Liver (tissue), 9 donors: ENCODE data around the gene FUT7. TPM values are rescaled to one million over a fixed set of nuclear protein-coding genes. Genes with fewer than 3 reads are reported as not detected.

Experiments
- DNase-seq: peaks from one replicate; pipeline ENCODE4 v3.0.0-alpha.2; 2017; ENCODE audit warnings: low spot score
- H3K27ac ChIP-seq, 2 donors: one replicate each; pipeline ENCODE4 v1.7.0; 2013; ENCODE audit warnings: inconsistent platforms in 2 of 2, low read length in 2 of 2, control low read depth in 1 of 2, low read depth in 1 of 2, mild to moderate bottlenecking in 1 of 2
- H3K27me3 ChIP-seq, 4 donors: one replicate each; pipeline versions ENCODE4 v1.6.1 to v1.7.0; 2013; ENCODE audit warnings: low read length in 3 of 4, inconsistent platforms in 1 of 4, mild to moderate bottlenecking in 1 of 4, moderate library complexity in 1 of 4; ENCODE audit not compliant: control insufficient read depth in 4 of 4, insufficient read depth in 4 of 4
- H3K36me3 ChIP-seq, 4 donors: one replicate each; pipeline versions ENCODE4 v1.6.1 to v1.7.0; 2013; ENCODE audit warnings: low read length in 3 of 4, mild to moderate bottlenecking in 3 of 4, low read depth in 1 of 4, moderate library complexity in 1 of 4; ENCODE audit not compliant: control insufficient read depth in 4 of 4, insufficient read depth in 3 of 4
- H3K4me1 ChIP-seq, 4 donors: one replicate each; pipeline versions ENCODE4 v1.6.1 to v1.7.0; 2013; ENCODE audit warnings: low read length in 3 of 4, mild to moderate bottlenecking in 3 of 4, moderate library complexity in 1 of 4; ENCODE audit not compliant: control insufficient read depth in 4 of 4, insufficient read depth in 4 of 4
- H3K4me3 ChIP-seq, 3 donors: one replicate each; pipeline versions ENCODE4 v1.6.1 to v1.7.0; 2013; ENCODE audit warnings: low read length in 3 of 3, control low read depth in 1 of 3, low read depth in 1 of 3, mild to moderate bottlenecking in 1 of 3
- H3K9ac ChIP-seq, 2 donors: one replicate each; pipeline ENCODE4 v1.7.0; 2013; ENCODE audit warnings: low read length in 2 of 2, mild to moderate bottlenecking in 2 of 2, moderate library complexity in 2 of 2, control low read depth in 1 of 2, low read depth in 1 of 2
- H3K9me3 ChIP-seq, 4 donors: one replicate each; pipeline versions ENCODE4 v1.6.1 to v1.7.0; 2013; ENCODE audit warnings: low read length in 3 of 4; ENCODE audit not compliant: control insufficient read depth in 4 of 4
- ATF3 ChIP-seq: IDR thresholded peaks from 2 replicates; pipeline ENCODE4 v1.6.1; 2016; ENCODE audit warnings: antibody characterized with exemption
- CTCF ChIP-seq: fragments of 150-350 bp; IDR thresholded peaks from 2 replicates; pipeline ENCODE4 v1.5.1; 2017; ENCODE audit warnings: improper control_type of control experiment, low read depth, low read length; ENCODE audit not compliant: missing input control
- EGR1 ChIP-seq, 2 donors: IDR thresholded peaks; 2 replicates each; pipeline ENCODE4 v1.6.1; 2016 to 2018; ENCODE audit warnings: antibody characterized with exemption in 2 of 2, low read depth in 2 of 2
- FOXA1 ChIP-seq: IDR thresholded peaks from 2 replicates; pipeline ENCODE4 v1.6.1; 2016; ENCODE audit warnings: antibody characterized with exemption
- FOXA2 ChIP-seq: IDR thresholded peaks from 2 replicates; pipeline ENCODE4 v1.6.1; 2016; ENCODE audit warnings: antibody characterized with exemption
- GABPA ChIP-seq, 2 donors: IDR thresholded peaks in 1 of 2; conservative IDR thresholded peaks in 1 of 2; 2 replicates each; pipeline ENCODE4 v1.6.1; 2016; ENCODE audit warnings: antibody characterized with exemption in 2 of 2, mild to moderate bottlenecking in 1 of 2, moderate library complexity in 1 of 2
- HNF4A ChIP-seq, 2 donors: conservative IDR thresholded peaks; 2 replicates each; pipeline ENCODE4 v1.6.1; 2016; ENCODE audit warnings: antibody characterized with exemption in 2 of 2, mild to moderate bottlenecking in 2 of 2
- HNF4G ChIP-seq: IDR thresholded peaks from 2 replicates; pipeline ENCODE4 v1.6.1; 2016; ENCODE audit warnings: antibody characterized with exemption
- JUND ChIP-seq, 2 donors: IDR thresholded peaks; 2 replicates each; pipeline ENCODE4 v1.6.1; 2016; ENCODE audit warnings: antibody characterized with exemption in 2 of 2
- MAX ChIP-seq: IDR thresholded peaks from 2 replicates; pipeline ENCODE4 v1.6.1; 2016; ENCODE audit warnings: antibody characterized with exemption
- NR2F2 ChIP-seq: IDR thresholded peaks from 2 replicates; pipeline ENCODE4 v1.6.1; 2016; ENCODE audit warnings: antibody characterized with exemption
- RAD21 ChIP-seq, 2 donors: IDR thresholded peaks; 2 replicates each; pipeline ENCODE4 v1.6.1; 2016; ENCODE audit warnings: antibody characterized with exemption in 2 of 2, mild to moderate bottlenecking in 2 of 2
- RXRA ChIP-seq, 2 donors: IDR thresholded peaks; 2 replicates each; pipeline ENCODE4 v1.6.1; 2017 to 2018; ENCODE audit warnings: antibody characterized with exemption in 2 of 2, mild to moderate bottlenecking in 1 of 2
- SP1 ChIP-seq: IDR thresholded peaks from 2 replicates; pipeline ENCODE4 v1.6.1; 2018; ENCODE audit warnings: antibody characterized with exemption, mild to moderate bottlenecking
- TAF1 ChIP-seq: conservative IDR thresholded peaks from 2 replicates; pipeline ENCODE4 v1.6.1; 2016; ENCODE audit warnings: antibody characterized with exemption, mild to moderate bottlenecking
- YY1 ChIP-seq: IDR thresholded peaks from 2 replicates; pipeline ENCODE4 v1.6.1; 2016; ENCODE audit warnings: antibody characterized with exemption, mild to moderate bottlenecking
- WGBS: extraction: QIAGEN DNeasy Blood & Tissue Kit; methylation state at CpG from one replicate; pipeline ENCODE4 v1.1.7; 2013; 5-methylcytosine and 5-hydroxymethylcytosine counted together
- polyA plus RNA-seq, 2 donors: library from polyadenylated mRNA; stranded (reverse) in 1 of 2; unstranded in 1 of 2; fragments of 200-250 nt in 1 of 2; fragments of >200 nt in 1 of 2; fragmentation: Nextera tagmentation in 1 of 2; extraction: Ambion mirVana in 1 of 2; gene quantifications; one replicate each; pipeline versions ENCODE4 v1.2.1 to v1.2.3, GENCODE V29; 2013 to 2015
- total RNA-seq, 2 donors: library from RNA; depleted of rRNA; stranded (reverse); fragments of >200 nt; gene quantifications; one replicate each; pipeline ENCODE4 v1.2.3, GENCODE V29; 2014
- TF ChIP-seq, protein P1 (sequence below): IDR thresholded peaks from 2 replicates; pipeline ENCODE4 v1.6.1; 2016; ENCODE audit warnings: antibody characterized with exemption, mild to moderate bottlenecking
- TF ChIP-seq, protein P2 (sequence below): IDR thresholded peaks from 2 replicates; pipeline ENCODE4 v1.6.1; 2016; ENCODE audit warnings: antibody characterized with exemption
- donor health status: healthy.
- donor health status: healthy.
- donor health status: healthy.
- donor health status: healthy.
- donor health status: healthy.

Gene FUT7
- total and polyA plus RNA-seq, 4 donors = 0.14 to 0.67 (median 0.37) TPM; not detected in 1

- Histone ChIP-seq H3K9me3 (no peaks in the 10 kb centered on the region), H3K27me3 (no peaks in the 10 kb centered on the region), H3K27ac (no peak overlapping the region), H3K36me3 (peaks cover 0 to 11% (median 4%) of the 10 kb centered on the region in 4 donors), H3K4me1 (peaks cover 20 to 43% (median 33%) of the 10 kb centered on the region in 4 donors), H3K4me3 (no peak overlapping the region), H3K9ac (no peak overlapping the region)
- TF ChIP-seq EGR1 (IDR thresholded peaks at IDR 0.05; ENCODE audit: low read depth in 2 of 2) (no peak), HNF4G (no peak), NR2F2 (no peak), CTCF (no peak), MAX (no peak), GABPA (IDR thresholded peaks at IDR 0.05 in 1 of 2, conservative IDR thresholded peaks at IDR 0.05 in 1 of 2) (no peak), FOXA1 (no peak), HNF4A (conservative IDR thresholded peaks at IDR 0.05) (no peak), SP1 (no peak), RAD21 (IDR thresholded peaks at IDR 0.05) (no peak), YY1 (no peak), ATF3 (no peak), RXRA (IDR thresholded peaks at IDR 0.05) (no peak), JUND (IDR thresholded peaks at IDR 0.05) (no peak), FOXA2 (no peak), TAF1 (no peak)
- TF ChIP-seq, protein P1, sequence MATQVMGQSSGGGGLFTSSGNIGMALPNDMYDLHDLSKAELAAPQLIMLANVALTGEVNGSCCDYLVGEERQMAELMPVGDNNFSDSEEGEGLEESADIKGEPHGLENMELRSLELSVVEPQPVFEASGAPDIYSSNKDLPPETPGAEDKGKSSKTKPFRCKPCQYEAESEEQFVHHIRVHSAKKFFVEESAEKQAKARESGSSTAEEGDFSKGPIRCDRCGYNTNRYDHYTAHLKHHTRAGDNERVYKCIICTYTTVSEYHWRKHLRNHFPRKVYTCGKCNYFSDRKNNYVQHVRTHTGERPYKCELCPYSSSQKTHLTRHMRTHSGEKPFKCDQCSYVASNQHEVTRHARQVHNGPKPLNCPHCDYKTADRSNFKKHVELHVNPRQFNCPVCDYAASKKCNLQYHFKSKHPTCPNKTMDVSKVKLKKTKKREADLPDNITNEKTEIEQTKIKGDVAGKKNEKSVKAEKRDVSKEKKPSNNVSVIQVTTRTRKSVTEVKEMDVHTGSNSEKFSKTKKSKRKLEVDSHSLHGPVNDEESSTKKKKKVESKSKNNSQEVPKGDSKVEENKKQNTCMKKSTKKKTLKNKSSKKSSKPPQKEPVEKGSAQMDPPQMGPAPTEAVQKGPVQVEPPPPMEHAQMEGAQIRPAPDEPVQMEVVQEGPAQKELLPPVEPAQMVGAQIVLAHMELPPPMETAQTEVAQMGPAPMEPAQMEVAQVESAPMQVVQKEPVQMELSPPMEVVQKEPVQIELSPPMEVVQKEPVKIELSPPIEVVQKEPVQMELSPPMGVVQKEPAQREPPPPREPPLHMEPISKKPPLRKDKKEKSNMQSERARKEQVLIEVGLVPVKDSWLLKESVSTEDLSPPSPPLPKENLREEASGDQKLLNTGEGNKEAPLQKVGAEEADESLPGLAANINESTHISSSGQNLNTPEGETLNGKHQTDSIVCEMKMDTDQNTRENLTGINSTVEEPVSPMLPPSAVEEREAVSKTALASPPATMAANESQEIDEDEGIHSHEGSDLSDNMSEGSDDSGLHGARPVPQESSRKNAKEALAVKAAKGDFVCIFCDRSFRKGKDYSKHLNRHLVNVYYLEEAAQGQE = no peak
- TF ChIP-seq, protein P2, sequence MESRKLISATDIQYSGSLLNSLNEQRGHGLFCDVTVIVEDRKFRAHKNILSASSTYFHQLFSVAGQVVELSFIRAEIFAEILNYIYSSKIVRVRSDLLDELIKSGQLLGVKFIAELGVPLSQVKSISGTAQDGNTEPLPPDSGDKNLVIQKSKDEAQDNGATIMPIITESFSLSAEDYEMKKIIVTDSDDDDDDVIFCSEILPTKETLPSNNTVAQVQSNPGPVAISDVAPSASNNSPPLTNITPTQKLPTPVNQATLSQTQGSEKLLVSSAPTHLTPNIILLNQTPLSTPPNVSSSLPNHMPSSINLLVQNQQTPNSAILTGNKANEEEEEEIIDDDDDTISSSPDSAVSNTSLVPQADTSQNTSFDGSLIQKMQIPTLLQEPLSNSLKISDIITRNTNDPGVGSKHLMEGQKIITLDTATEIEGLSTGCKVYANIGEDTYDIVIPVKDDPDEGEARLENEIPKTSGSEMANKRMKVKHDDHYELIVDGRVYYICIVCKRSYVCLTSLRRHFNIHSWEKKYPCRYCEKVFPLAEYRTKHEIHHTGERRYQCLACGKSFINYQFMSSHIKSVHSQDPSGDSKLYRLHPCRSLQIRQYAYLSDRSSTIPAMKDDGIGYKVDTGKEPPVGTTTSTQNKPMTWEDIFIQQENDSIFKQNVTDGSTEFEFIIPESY = no peak
- DNase-seq = no peak
- WGBS = 89% methylated on average over 6 of the region's 6 CpGs
Observed at GRCh38 chr9:137021568-137021978, 10.3 kb downstream of the FUT7 start.
